K562 (cell line): ENCODE measurements around the gene PCDHB6.

ENCODE experiments used
- EP300 ChIP-seq: IDR thresholded peaks from 2 replicates; pipeline ENCODE4 v1.6.1; 2012; ENCODE audit warnings: low read length, improper control_type of control experiment
- EP400 ChIP-seq: fragments of 450-650 bp; IDR thresholded peaks from 2 replicates; pipeline ENCODE4 v1.6.1; 2017; ENCODE audit warnings: antibody characterized with exemption, mild to moderate bottlenecking, moderate library complexity
- EZH2 ChIP-seq: IDR thresholded peaks from 2 replicates; pipeline ENCODE4 v1.6.1; 2012; ENCODE audit warnings: low read depth, mild to moderate bottlenecking, inconsistent platforms, low read length, borderline replicate concordance
- HEY1 ChIP-seq: fragments of 250-450 bp; sonication (Bioruptor Pico); IDR thresholded peaks from 2 replicates; pipeline ENCODE4 v1.5.0; 2020; ENCODE audit warnings: mild to moderate bottlenecking, moderate library complexity, borderline replicate concordance
- RAD21 ChIP-seq, 2 experiments: fragments of 250-450 bp in 1 of 2; fragments of 450-650 bp in 1 of 2; sonication (Bioruptor Pico) in 1 of 2; formaldehyde crosslinking in 1 of 2; IDR thresholded peaks in 1 of 2; conservative IDR thresholded peaks in 1 of 2; 2 replicates each; pipeline versions ENCODE4 v1.4.0 to v1.8.0; 2020 to 2022; ENCODE audit warnings: mild to moderate bottlenecking in 2 of 2, moderate library complexity in 1 of 2
- ZNF830 ChIP-seq: fragments of 250-450 bp; sonication (Bioruptor Pico); IDR thresholded peaks from 2 replicates; pipeline ENCODE4 v1.5.0; 2021; ENCODE audit warnings: mild to moderate bottlenecking
- TF ChIP-seq, protein P1 (sequence below), 2 experiments: fragments of 450-650 bp in 1 of 2; sonication (generic) in 1 of 2; formaldehyde crosslinking in 1 of 2; IDR thresholded peaks in 1 of 2; conservative IDR thresholded peaks in 1 of 2; 2 replicates each; pipeline versions ENCODE4 v1.6.1 to v1.8.1; 2016 to 2023; ENCODE audit warnings: mild to moderate bottlenecking in 2 of 2, moderate library complexity in 2 of 2, inconsistent platforms in 1 of 2, missing genetic modification reagents in 1 of 2
- TF ChIP-seq, protein P2 (sequence below): sonication (generic); formaldehyde crosslinking; IDR thresholded peaks from 2 replicates; pipeline ENCODE4 v1.8.1; 2023; ENCODE audit warnings: mild to moderate bottlenecking, missing genetic modification reagents
- TF ChIP-seq, protein P3 (sequence below), 3 experiments: IDR thresholded peaks in 2 of 3; conservative IDR thresholded peaks in 1 of 3; 2 replicates each; pipeline ENCODE4 v1.5.1; 2011 to 2012; ENCODE audit warnings: low read length in 3 of 3, mild to moderate bottlenecking in 3 of 3, control low read depth in 2 of 3, improper control_type of control experiment in 1 of 3, inconsistent platforms in 1 of 3, low read depth in 1 of 3, mixed read lengths in 1 of 3, moderate library complexity in 1 of 3; ENCODE audit not compliant: insufficient read depth in 2 of 3

DNA sequence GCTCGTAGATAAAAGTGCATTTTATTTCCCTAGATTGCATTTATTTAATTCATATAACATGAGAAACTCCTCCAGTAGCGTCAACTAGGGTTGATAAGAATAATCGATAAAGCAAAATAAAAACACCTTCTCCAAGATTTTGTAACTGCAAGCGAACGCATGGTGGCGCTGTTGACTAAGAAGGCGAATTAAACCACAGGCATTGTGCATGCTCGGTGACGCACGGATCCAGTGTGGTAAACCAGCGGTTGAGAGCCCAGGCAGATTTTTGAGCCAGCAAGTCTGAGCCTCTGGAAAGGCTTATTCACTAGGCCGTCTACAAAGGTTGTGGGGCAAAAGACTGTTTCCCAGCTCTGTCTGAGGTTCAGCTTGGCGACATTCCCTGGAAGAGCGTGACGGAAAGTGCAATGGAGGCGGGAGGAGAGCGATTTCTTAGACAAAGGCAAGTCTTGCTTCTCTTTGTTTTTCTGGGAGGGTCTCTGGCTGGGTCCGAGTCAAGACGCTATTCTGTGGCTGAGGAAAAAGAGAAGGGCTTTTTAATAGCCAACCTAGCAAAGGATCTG, 49.5 kb upstream of the PCDHB6 start, which contains the start of gene PCDHB3:
- TF ChIP-seq EP400 = no peak
- TF ChIP-seq EP300 = no peak
- TF ChIP-seq, protein P1, sequence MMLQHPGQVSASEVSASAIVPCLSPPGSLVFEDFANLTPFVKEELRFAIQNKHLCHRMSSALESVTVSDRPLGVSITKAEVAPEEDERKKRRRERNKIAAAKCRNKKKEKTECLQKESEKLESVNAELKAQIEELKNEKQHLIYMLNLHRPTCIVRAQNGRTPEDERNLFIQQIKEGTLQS (IDR thresholded peaks at IDR 0.05) = no peak
- TF ChIP-seq, protein P1 (CRISPR knock-in tag; conservative IDR thresholded peaks at IDR 0.05) = no peak
- no peak for TF ChIP-seq ZNF830 (CRISPR knock-in tag)
- TF ChIP-seq, protein P2, sequence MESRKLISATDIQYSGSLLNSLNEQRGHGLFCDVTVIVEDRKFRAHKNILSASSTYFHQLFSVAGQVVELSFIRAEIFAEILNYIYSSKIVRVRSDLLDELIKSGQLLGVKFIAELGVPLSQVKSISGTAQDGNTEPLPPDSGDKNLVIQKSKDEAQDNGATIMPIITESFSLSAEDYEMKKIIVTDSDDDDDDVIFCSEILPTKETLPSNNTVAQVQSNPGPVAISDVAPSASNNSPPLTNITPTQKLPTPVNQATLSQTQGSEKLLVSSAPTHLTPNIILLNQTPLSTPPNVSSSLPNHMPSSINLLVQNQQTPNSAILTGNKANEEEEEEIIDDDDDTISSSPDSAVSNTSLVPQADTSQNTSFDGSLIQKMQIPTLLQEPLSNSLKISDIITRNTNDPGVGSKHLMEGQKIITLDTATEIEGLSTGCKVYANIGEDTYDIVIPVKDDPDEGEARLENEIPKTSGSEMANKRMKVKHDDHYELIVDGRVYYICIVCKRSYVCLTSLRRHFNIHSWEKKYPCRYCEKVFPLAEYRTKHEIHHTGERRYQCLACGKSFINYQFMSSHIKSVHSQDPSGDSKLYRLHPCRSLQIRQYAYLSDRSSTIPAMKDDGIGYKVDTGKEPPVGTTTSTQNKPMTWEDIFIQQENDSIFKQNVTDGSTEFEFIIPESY (CRISPR knock-in tag) = no peak
- TF ChIP-seq EZH2 = no peak
- TF ChIP-seq HEY1 (CRISPR knock-in tag) = no peak
- 0 out of 4 replicates have a peak, but pooled peaks of 1 of the 2 experiments have one; percentile 7 for TF ChIP-seq RAD21 (CRISPR knock-in tag; conservative IDR thresholded peaks at IDR 0.05 in 1 of 2, IDR thresholded peaks at IDR 0.05 in 1 of 2)
- TF ChIP-seq, protein P3, sequence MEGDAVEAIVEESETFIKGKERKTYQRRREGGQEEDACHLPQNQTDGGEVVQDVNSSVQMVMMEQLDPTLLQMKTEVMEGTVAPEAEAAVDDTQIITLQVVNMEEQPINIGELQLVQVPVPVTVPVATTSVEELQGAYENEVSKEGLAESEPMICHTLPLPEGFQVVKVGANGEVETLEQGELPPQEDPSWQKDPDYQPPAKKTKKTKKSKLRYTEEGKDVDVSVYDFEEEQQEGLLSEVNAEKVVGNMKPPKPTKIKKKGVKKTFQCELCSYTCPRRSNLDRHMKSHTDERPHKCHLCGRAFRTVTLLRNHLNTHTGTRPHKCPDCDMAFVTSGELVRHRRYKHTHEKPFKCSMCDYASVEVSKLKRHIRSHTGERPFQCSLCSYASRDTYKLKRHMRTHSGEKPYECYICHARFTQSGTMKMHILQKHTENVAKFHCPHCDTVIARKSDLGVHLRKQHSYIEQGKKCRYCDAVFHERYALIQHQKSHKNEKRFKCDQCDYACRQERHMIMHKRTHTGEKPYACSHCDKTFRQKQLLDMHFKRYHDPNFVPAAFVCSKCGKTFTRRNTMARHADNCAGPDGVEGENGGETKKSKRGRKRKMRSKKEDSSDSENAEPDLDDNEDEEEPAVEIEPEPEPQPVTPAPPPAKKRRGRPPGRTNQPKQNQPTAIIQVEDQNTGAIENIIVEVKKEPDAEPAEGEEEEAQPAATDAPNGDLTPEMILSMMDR (IDR thresholded peaks at IDR 0.05 in 2 of 3, conservative IDR thresholded peaks at IDR 0.05 in 1 of 3; ENCODE audit: insufficient read depth in 2 of 3, low read depth in 1 of 3, low read length in 3 of 3) = peak; percentile 42 to 65 (median 52)
